Endothelial cell of umbilical vein (primary cell): Measurements from ENCODE around the gene ZNF649. TPM values are rescaled to one million over a fixed set of nuclear protein-coding genes. Genes with fewer than 3 reads are reported as not detected.

Experiments used
- BruUV-seq: library from RNA; stranded (reverse); fragments of 400-500 nt; replicated peaks from 2 replicates; lab custom pipeline; 2021; lab: Mats Ljungman, UMichigan
- CTCF ChIA-PET: fragments of 300-600, 350-600 bp; sonication (Branson Sonifier 250); formaldehyde crosslinking; loops from one replicate; lab custom pipeline; 2021; ENCODE audit warnings: antibody characterized with exemption, inconsistent platforms; lab: Charles Lee
- POLR2A ChIA-PET: fragments of 300-600, 350-600 bp; sonication (Branson Sonifier 250); formaldehyde crosslinking; loops from one replicate; lab custom pipeline; 2021; ENCODE audit warnings: antibody characterized with exemption, inconsistent platforms; lab: Charles Lee
- DNase-seq: peaks from one replicate; pipeline ENCODE4 v3.0.0-alpha.2; 2011; ENCODE audit warnings: low read depth, low spot score
- FAIRE-seq: peaks from 2 replicates; lab custom pipeline; 2011; peaks lifted over from hg19 to GRCh38; lab: Jason Lieb, UNC
- H2AFZ ChIP-seq: 2 replicates; pipeline ENCODE4 v1.6.0; 2012; ENCODE audit warnings: low read depth, low read length, control low read depth, inconsistent platforms
- H3K27ac ChIP-seq: 2 replicates; pipeline ENCODE4 v1.5.1; 2011; ENCODE audit warnings: low read depth, mild to moderate bottlenecking, control low read depth, low read length, moderate library complexity; ENCODE audit not compliant: insufficient read depth
- H3K27me3 ChIP-seq, 2 experiments: 2 replicates each; pipeline versions ENCODE4 v1.6.0 to v1.6.1; 2011; ENCODE audit warnings: low read length in 2 of 2, mixed read lengths in 1 of 2; ENCODE audit not compliant: control insufficient read depth in 2 of 2, insufficient read depth in 2 of 2
- H3K36me3 ChIP-seq, 2 experiments: 2 replicates in 1 of 2; 3 replicates in 1 of 2; pipeline ENCODE4 v1.5.1; 2011; ENCODE audit warnings: low read length in 2 of 2, mild to moderate bottlenecking in 1 of 2, moderate library complexity in 1 of 2; ENCODE audit not compliant: control insufficient read depth in 2 of 2, insufficient read depth in 2 of 2; ENCODE audit errors: extremely low read depth in 1 of 2
- H3K4me1 ChIP-seq: 3 replicates; pipeline ENCODE4 v1.5.1; 2011; ENCODE audit warnings: mild to moderate bottlenecking, low read length; ENCODE audit not compliant: control insufficient read depth, insufficient read depth; ENCODE audit errors: extremely low read depth
- H3K4me2 ChIP-seq: 2 replicates; pipeline ENCODE4 v1.6.1; 2011; ENCODE audit warnings: low read length, control low read depth, mixed read lengths; ENCODE audit not compliant: insufficient read depth
- H3K4me3 ChIP-seq, 3 experiments: fragments of 200-600 bp in 1 of 3; sonication (generic), shearing (Covaris generic) in 1 of 3; replicated peaks in 1 of 3; 2 replicates each; pipeline ENCODE4 v1.5.1; 2011 to 2016; ENCODE audit warnings: control low read depth in 3 of 3, low read length in 3 of 3, mild to moderate bottlenecking in 2 of 3, inconsistent platforms in 1 of 3, low read depth in 1 of 3, moderate library complexity in 1 of 3; ENCODE audit not compliant: insufficient read depth in 1 of 3
- H3K79me2 ChIP-seq: 2 replicates; pipeline ENCODE4 v1.6.0; 2012; ENCODE audit warnings: low read length, inconsistent platforms; ENCODE audit not compliant: control insufficient read depth, insufficient read depth
- H3K9ac ChIP-seq: replicated peaks from 2 replicates; pipeline ENCODE3; 2011; ENCODE audit warnings: low read length, control low read depth; ENCODE audit not compliant: insufficient read depth; ENCODE audit errors: extremely low read depth
- H3K9me1 ChIP-seq: replicated peaks from 3 replicates; pipeline ENCODE4 v1.6.0; 2011; ENCODE audit warnings: mild to moderate bottlenecking, low read length; ENCODE audit not compliant: control insufficient read depth, insufficient read depth; ENCODE audit errors: extremely low read depth
- H3K9me3 ChIP-seq: replicated peaks from 2 replicates; pipeline ENCODE4 v1.5.1; 2012; ENCODE audit warnings: low read length, inconsistent platforms; ENCODE audit not compliant: control insufficient read depth, insufficient read depth
- H4K20me1 ChIP-seq: replicated peaks from 2 replicates; pipeline ENCODE3; 2011; ENCODE audit warnings: mild to moderate bottlenecking, low read length; ENCODE audit not compliant: control insufficient read depth, insufficient read depth; ENCODE audit errors: extremely low read depth
- EZH2 ChIP-seq: IDR thresholded peaks from 2 replicates; pipeline ENCODE4 v1.6.1; 2012; ENCODE audit warnings: borderline replicate concordance, low read depth, mild to moderate bottlenecking, moderate library complexity, low read length, inconsistent platforms; ENCODE audit not compliant: severe bottlenecking
- FOS ChIP-seq: IDR thresholded peaks from 2 replicates; pipeline ENCODE4 v1.6.1; 2011; ENCODE audit warnings: mild to moderate bottlenecking, low read length, moderate library complexity, borderline replicate concordance; ENCODE audit not compliant: insufficient read depth
- GATA2 ChIP-seq: IDR thresholded peaks from 2 replicates; pipeline ENCODE4 v1.7.0; 2011; ENCODE audit warnings: low read depth, mild to moderate bottlenecking, moderate library complexity, mixed read lengths, low read length; ENCODE audit not compliant: insufficient read length, insufficient read depth
- JUN ChIP-seq: IDR thresholded peaks from 2 replicates; pipeline ENCODE4 v1.6.1; 2011; ENCODE audit warnings: borderline replicate concordance, low read depth; ENCODE audit not compliant: insufficient read length, insufficient read depth
- MYC ChIP-seq: IDR thresholded peaks from one replicate; pipeline ENCODE4 v1.6.1; 2011; ENCODE audit warnings: mild to moderate bottlenecking, low read depth, low read length
- POLR2A ChIP-seq: IDR thresholded peaks from 2 replicates; pipeline ENCODE4 v1.6.1; 2012; ENCODE audit warnings: low read depth, mild to moderate bottlenecking, control low read depth, low read length
- POLR2AphosphoS5 ChIP-seq: IDR thresholded peaks from 2 replicates; pipeline ENCODE4 v1.6.1; 2012; ENCODE audit warnings: low read depth, mild to moderate bottlenecking, control low read depth, low read length, moderate library complexity; ENCODE audit not compliant: insufficient read depth
- dilution Hi-C: fragments of 300-500 bp; cut with MboI; formaldehyde crosslinking; loops from one replicate; pipeline ENCODE4 v1.15.0; 2019; ENCODE audit warnings: low sequenced_read_pairs; ENCODE audit not compliant: extremely low pct_ligation_motif_present
- intact Hi-C: fragments of 100-400 bp; cut with micrococcal nuclease; formaldehyde crosslinking; loops from one replicate; pipeline ENCODE4 v1.10.0; 2022
- polyA plus RNA-seq, 4 experiments: library from polyadenylated mRNA; depleted of rRNA in 3 of 4; stranded (reverse) in 3 of 4; unstranded in 1 of 4; fragments of >200 nt; gene quantifications; 2 replicates each; pipeline versions ENCODE4 v1.2.1 to v1.2.3, GENCODE V29; 2011 to 2012; ENCODE audit warnings: missing spikeins in 1 of 4
- total RNA-seq: library from RNA; stranded (reverse); gene quantifications from 2 replicates; pipeline ENCODE4 v1.2.3, GENCODE V29; 2021
- TF ChIP-seq, protein P1 (sequence below), 2 donors: IDR thresholded peaks; 1 replicate in 1 of 2; 2 replicates in 1 of 2; pipeline ENCODE4 v1.5.1; 2011; ENCODE audit warnings: low read length in 2 of 2, mild to moderate bottlenecking in 2 of 2, moderate library complexity in 2 of 2, control low read depth in 1 of 2, inconsistent platforms in 1 of 2, low read depth in 1 of 2; ENCODE audit not compliant: insufficient read depth in 1 of 2; ENCODE audit errors: extremely low read depth in 1 of 2
- TF ChIP-seq, protein P2 (sequence below): IDR thresholded peaks from 2 replicates; pipeline ENCODE4 v1.6.1; 2011; ENCODE audit not compliant: insufficient read depth, insufficient read length

The ZNF649 gene
- total and polyA plus RNA-seq, 2 donors (not counting 3 experiments of a cell fraction or from before 2014, with no cell fraction given): 2.0 to 8.6 TPM

DNA sequence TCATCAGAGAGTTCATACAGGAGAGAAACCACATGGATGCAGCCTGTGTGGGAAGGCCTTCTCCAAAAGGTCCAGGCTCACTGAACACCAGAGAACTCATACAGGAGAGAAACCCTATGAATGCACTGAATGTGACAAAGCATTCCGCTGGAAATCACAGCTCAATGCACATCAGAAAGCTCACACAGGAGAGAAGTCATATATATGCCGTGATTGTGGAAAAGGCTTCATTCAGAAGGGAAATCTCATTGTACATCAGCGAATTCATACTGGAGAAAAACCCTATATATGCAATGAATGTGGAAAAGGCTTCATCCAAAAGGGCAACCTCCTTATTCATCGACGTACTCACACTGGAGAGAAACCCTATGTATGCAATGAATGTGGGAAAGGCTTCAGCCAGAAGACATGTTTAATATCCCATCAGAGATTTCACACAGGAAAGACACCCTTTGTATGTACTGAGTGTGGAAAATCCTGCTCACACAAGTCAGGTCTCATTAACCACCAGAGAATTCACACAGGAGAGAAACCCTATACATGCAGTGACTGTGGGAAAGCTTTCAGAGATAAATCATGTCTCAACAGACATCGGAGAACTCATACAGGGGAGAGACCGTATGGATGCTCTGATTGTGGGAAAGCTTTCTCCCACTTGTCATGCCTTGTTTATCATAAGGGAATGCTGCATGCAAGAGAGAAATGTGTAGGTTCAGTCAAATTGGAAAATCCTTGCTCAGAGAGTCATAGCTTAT is 40.2 kb upstream of the ZNF649 start:
- ChIA-PET CTCF (no interaction called here), POLR2A (no interaction called here)
- H3K27ac ChIP-seq: no peak overlapping the region
- BruUV-seq: no TSS peak
- TF ChIP-seq, protein P1, sequence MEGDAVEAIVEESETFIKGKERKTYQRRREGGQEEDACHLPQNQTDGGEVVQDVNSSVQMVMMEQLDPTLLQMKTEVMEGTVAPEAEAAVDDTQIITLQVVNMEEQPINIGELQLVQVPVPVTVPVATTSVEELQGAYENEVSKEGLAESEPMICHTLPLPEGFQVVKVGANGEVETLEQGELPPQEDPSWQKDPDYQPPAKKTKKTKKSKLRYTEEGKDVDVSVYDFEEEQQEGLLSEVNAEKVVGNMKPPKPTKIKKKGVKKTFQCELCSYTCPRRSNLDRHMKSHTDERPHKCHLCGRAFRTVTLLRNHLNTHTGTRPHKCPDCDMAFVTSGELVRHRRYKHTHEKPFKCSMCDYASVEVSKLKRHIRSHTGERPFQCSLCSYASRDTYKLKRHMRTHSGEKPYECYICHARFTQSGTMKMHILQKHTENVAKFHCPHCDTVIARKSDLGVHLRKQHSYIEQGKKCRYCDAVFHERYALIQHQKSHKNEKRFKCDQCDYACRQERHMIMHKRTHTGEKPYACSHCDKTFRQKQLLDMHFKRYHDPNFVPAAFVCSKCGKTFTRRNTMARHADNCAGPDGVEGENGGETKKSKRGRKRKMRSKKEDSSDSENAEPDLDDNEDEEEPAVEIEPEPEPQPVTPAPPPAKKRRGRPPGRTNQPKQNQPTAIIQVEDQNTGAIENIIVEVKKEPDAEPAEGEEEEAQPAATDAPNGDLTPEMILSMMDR (IDR thresholded peaks at IDR 0.05; ENCODE audit: extremely low read depth in 1 of 2, insufficient read depth in 1 of 2, low read depth in 1 of 2, low read length in 2 of 2): no peak
- no peak for TF ChIP-seq JUN
- no peak for TF ChIP-seq MYC
- TF ChIP-seq, protein P2, sequence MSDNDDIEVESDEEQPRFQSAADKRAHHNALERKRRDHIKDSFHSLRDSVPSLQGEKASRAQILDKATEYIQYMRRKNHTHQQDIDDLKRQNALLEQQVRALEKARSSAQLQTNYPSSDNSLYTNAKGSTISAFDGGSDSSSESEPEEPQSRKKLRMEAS: no peak
- TF ChIP-seq EZH2: no peak
- TF ChIP-seq FOS: no peak
- no peak for TF ChIP-seq GATA2
- no peak for TF ChIP-seq POLR2AphosphoS5
- no peak for TF ChIP-seq POLR2A
- no peak for FAIRE-seq
- no peak for DNase-seq
- H3K36me3 ChIP-seq: peaks cover 23 to 24% of the 10 kb centered on the region in 2 experiments
- H3K27me3 ChIP-seq: no peaks in the 10 kb centered on the region
- no peak overlapping the region for H3K4me2 ChIP-seq
- H3K9me3 ChIP-seq: peaks cover 23% of the 10 kb centered on the region
- H3K4me3 ChIP-seq: no peak overlapping the region
- no peaks in the 10 kb centered on the region for H4K20me1 ChIP-seq
- no peaks in the 10 kb centered on the region for H3K4me1 ChIP-seq
- H3K9ac ChIP-seq: no peak overlapping the region
- dilution Hi-C loops (no loop called here), intact Hi-C loops (no loop called here)
- H3K9me1 ChIP-seq: no peaks in the 10 kb centered on the region
- no peak overlapping the region for H2AFZ ChIP-seq
- H3K79me2 ChIP-seq: no peaks in the 10 kb centered on the region
